MV-4-11 (cell line): ENCODE data around the gene LRP2.

ENCODE experiments used
- DNase-seq: peaks from one replicate; lab custom pipeline; 2025; lab: John Stamatoyannopoulos, UW

The LRP2 gene

GRCh38 chr2:169090133-169090820 is 272.1 kb downstream of the LRP2 start:
- DNase-seq = peak; percentile 30

GRCh38 chr2:169089182-169089581 is 273.2 kb downstream of the LRP2 start:
- no peak for DNase-seq

GRCh38 chr2:169087757-169088379 is 274.5 kb downstream of the LRP2 start:
- DNase-seq = no peak

- DNase-seq = no peak
Measured at GRCh38 chr2:169086893-169087467, 275.4 kb downstream of the LRP2 start.

- peak; percentile 90 for DNase-seq
Measured at GRCh38 chr2:169082995-169083394, 279.3 kb downstream of the LRP2 start.

GRCh38 chr2:169081551-169081950 is 280.8 kb downstream of the LRP2 start:
- DNase-seq = peak; percentile 10

GRCh38 chr2:169080250-169081069 is 281.9 kb downstream of the LRP2 start:
- peak; percentile 91 for DNase-seq

- no peak for DNase-seq
Measured at GRCh38 chr2:169077674-169078240, 284.6 kb downstream of the LRP2 start.
